Stimulated activated CD8-positive, alpha-beta memory T cell treated with anti-CD3 and anti-CD28 coated beads, Interleukin-15, amount 100 ng/mL, for 4 hours (primary cell): Measurements from ENCODE around the gene COASY.

ENCODE experiments used
- DNase-seq, 2 donors: peaks; one replicate each; pipeline ENCODE4 v3.0.0-alpha.2; 2020; ENCODE audit warnings: low read depth in 2 of 2

COASY gene

GRCh38 chr17:42613699-42614295 is 51.8 kb downstream of the COASY start:
- DNase-seq, result no peak
